MG63 (cell line): ENCODE results near the gene CDK18. TPM values are rescaled to one million over a fixed set of nuclear protein-coding genes. Genes with fewer than 3 reads are reported as not detected.
"Not testable (repeated sequence)": the region's sequence is repeated elsewhere in the genome, so short reads cannot be mapped to it uniquely, and the experiment has no call there.

Experiments
- DNase-seq: peaks from one replicate; pipeline ENCODE4 v3.0.0-alpha.2; 2020
- H3K27me3 ChIP-seq: fragments of 250-450 bp; sonication (Bioruptor Pico); 2 replicates; pipeline ENCODE4 v1.5.1; 2020; ENCODE audit warnings: mild to moderate bottlenecking, moderate library complexity
- H3K36me3 ChIP-seq: fragments of 250-450 bp; sonication (Bioruptor Pico); 2 replicates; pipeline ENCODE4 v1.5.1; 2020; ENCODE audit warnings: mild to moderate bottlenecking, moderate library complexity
- H3K4me3 ChIP-seq: fragments of 250-450 bp; sonication (Bioruptor Pico); 2 replicates; pipeline ENCODE4 v1.5.1; 2020; ENCODE audit warnings: mild to moderate bottlenecking, moderate library complexity
- H3K9me3 ChIP-seq: fragments of 250-450 bp; sonication (Bioruptor Pico); 2 replicates; pipeline ENCODE4 v1.5.1; 2020; ENCODE audit warnings: mild to moderate bottlenecking, moderate library complexity
- total RNA-seq: library from RNA; depleted of rRNA; stranded (reverse); fragments of >200 nt; shearing (Covaris generic); gene quantifications from 2 replicates; pipeline ENCODE4 v1.2.3, GENCODE V29; 2014; ENCODE audit warnings: low replicate concordance

CDK18 gene
- total RNA-seq, 1 experiment from 2014 or later: 3.0 TPM

DNA sequence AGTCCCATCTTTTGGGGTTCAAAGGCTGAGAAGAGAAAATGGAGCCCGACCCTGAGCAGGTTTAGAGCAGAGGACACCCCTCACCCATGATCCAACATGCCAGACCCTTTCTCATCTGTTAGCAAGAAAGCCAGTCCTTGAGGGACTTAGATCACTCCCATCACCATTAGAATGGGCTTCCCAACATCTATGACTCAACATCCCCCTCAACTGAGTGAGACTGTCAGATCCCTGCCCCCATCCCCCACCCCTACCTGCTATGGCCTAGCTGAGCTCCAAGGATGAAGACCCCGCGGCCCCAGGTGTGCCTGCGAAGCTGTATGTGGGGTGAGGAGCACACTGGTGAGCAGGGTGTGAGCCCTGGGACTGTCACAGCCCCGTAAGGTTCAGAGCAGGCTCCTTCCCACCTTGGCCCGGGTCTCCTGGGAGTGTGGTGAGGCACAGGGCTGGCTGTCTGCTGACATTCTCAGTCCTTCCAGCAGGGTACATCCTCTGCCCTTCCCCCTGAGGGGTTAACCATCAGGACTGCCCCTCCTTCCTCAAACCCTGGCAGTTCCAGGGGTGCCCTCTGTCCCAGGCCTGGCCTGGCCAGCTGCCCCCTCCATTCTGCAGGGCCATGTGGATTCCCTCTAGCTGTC lies 27.2 kb upstream of the CDK18 start:
- peak; percentile 41 for DNase-seq
- peaks cover 11% of the 10 kb centered on the region for H3K9me3 ChIP-seq
- no peaks in the 10 kb centered on the region; the same call in 1 of the 2 replicates for H3K27me3 ChIP-seq

DNA sequence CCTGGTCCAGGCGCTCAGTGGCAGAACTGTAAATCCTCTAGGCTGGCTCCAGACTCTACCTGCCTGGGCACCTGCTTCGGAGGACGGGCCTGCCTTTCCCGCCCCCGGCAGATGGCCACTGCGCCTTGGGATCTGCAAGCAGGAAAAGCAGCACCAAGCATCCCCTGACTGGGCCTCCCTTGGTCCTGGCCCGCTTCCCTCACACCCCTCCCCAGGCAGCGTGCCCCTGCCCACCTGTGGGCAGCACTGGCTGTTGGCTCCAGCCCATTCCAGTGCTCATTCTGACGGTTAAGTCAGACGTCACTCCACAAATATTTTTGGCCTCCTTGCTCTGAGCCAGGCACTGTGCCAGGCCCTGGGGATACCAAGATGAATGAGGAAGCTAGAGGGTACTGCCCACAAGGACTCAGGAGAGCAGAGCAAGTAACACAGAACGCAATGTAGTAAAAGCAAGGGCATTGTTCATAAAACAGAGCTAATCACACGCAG lies 26.7 kb upstream of the CDK18 start:
- H3K36me3 ChIP-seq: no peaks in the 10 kb centered on the region
- H3K9me3 ChIP-seq: peaks cover 11% of the 10 kb centered on the region
- H3K27me3 ChIP-seq: peaks cover 5% of the 10 kb centered on the region; the same call in 1 of the 2 replicates
- no peak overlapping the region for H3K4me3 ChIP-seq
- peak; percentile 96 for DNase-seq

More for the DNA sequence above, 27.2 kb upstream of the CDK18 start:
- Histone ChIP-seq H3K36me3 (no peaks in the 10 kb centered on the region), H3K4me3 (no peak overlapping the region)

DNA sequence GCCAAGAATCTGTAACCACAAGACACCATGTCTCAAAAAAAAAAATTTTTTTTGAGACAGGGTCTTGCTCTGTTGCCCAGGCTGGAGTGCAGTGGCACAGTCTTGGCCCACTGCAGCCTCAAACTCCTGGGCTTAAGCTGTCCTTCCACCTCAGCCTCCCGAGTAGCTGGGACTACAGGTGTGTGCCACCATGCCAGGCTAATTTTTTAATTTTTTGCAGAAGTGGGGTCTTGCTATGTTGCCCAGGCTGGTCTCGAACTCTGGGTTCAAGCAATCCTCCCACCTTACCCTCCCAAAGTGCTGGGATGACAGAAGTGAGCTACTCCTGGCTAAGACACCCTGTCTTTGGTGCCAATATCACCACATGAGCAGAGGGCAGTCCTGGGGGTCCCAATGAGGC lies 25.5 kb upstream of the CDK18 start:
- DNase-seq, H3K36me3 ChIP-seq, H3K4me3 ChIP-seq: not testable (repeated sequence)
- Histone ChIP-seq H3K9me3 (peaks cover 11% of the 10 kb centered on the region), H3K27me3 (peaks cover 11% of the 10 kb centered on the region)

DNA sequence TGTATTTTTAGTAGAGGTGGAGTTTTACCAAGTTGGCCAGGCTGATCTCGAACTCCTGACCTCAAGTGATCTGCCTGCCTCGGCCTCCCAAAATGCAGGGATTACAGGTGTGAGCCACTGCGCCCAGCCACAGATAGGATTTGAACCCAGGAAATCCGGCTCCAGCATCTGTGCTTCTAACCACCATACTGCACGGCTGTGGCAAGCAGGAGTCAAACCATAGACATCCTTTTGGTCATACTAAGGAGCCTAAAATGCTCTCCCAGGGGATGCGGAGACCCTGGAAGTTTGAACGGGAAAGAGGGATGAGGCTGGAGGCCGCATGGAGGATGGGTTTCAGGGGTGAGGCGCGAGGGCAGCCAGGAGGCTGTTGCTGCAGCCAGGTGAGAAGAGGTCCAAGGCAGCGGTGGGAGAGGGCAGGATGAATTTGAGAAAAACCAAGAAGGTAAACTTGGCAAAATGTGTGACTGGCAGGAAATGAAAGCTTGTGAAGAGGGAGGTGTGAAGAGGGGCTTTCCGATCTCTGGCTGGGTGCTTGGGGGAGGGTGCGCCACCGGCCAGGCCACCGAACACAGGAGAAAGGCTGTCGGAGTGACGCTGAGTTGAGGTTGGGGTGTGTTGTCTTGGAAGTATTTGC lies 24.0 kb upstream of the CDK18 start:
- Histone ChIP-seq H3K27me3 (peaks cover 11% of the 10 kb centered on the region), H3K4me3 (no peak overlapping the region), H3K36me3 (no peaks in the 10 kb centered on the region), H3K9me3 (peaks cover 4% of the 10 kb centered on the region)
- no peak for DNase-seq

DNA sequence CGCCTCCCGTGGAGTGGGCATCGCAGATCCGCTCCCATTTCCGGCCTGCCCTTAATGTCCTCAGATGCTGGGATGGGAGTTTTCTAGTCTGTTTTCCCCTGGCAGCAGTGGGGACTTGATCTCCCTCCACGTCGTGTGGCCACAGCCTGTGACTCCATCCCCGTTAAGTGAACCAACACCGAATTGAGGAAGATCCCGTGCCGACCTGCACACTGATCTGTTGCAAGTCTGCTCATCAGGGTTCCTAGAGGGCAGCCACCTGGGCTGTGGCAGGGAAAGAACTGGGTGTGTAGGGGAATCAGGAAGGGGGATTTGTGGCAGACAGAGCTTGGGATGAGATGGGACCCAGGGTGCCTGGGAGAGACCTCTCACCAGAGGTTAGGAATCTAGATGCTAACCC lies 23.3 kb upstream of the CDK18 start:
- H3K9me3 ChIP-seq: no peaks in the 10 kb centered on the region; the same call in 1 of the 2 replicates
- peaks cover 11% of the 10 kb centered on the region for H3K27me3 ChIP-seq
- H3K4me3 ChIP-seq: no peak overlapping the region
- DNase-seq: no peak
- no peaks in the 10 kb centered on the region for H3K36me3 ChIP-seq

DNA sequence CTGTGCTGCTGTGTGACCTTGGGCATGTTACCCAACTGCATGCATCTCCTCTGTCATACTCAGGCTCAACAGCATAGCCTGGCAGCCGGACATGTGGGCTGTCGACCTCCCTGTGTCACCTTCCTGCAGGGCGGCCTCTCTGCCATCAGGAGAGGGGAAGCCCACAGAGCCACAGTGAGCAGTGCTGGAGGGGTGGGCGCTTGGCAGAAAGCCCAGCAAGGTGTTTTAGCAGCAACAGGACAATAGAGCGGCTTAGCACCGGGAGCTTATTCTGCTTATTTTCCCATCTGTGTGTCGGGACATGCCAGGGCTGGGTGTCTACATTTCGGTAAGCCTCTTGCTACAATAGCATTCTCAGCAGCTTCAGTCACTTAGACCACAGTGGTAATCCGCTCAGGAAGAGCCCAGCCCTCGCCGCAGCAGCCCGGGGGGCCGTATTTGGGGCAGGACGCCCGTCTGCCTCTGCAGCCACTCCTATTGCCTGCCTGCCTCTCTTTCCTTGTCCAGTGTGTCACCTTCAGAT lies 22.8 kb upstream of the CDK18 start:
- H3K9me3 ChIP-seq: no peaks in the 10 kb centered on the region
- no peak overlapping the region for H3K4me3 ChIP-seq
- peaks cover 11% of the 10 kb centered on the region for H3K27me3 ChIP-seq
- no peaks in the 10 kb centered on the region for H3K36me3 ChIP-seq
- no peak for DNase-seq

DNA sequence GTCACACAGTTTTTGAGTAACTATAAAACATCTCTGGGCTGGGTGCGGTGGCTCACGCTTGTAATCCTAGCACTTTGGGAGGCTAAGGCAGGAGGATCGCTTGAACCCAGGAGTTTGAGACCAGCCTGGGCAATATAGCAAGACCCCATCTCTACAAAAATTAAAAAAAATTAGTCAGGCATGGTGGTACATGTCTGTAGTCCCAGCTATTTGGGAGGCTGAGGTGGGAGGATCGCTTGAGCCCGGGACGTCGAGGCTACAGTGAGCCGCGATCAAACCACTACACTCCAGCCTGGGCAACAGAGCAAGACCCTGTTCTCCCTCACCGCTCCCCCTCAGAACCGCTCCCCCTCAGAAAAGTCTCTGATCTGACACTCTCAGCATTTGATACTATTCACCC lies 21.9 kb upstream of the CDK18 start:
- H3K4me3 ChIP-seq, H3K9me3 ChIP-seq, DNase-seq, H3K36me3 ChIP-seq: not testable (repeated sequence)
- peaks cover 11% of the 10 kb centered on the region for H3K27me3 ChIP-seq

DNA sequence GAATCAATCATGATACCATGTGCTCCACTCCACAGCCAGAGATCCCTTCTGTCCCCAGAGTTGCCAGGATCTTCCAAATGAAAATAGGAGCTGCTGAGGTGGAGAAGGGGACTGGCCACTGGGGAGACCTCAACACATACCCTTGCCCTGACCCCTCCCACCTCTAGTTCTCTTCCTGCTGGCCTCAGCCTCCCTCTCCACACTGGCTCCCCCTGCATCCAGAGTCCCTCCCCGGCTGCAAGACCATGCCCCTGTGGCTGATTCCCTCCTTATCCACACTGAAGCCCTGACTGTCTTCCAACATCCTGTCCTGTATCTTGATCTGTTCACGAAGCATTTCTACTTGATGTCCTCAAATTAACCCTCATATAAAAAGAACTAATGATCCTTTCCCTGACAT lies 21.1 kb upstream of the CDK18 start:
- Histone ChIP-seq H3K9me3 (no peaks in the 10 kb centered on the region), H3K27me3 (peaks cover 11% of the 10 kb centered on the region), H3K4me3 (no peak overlapping the region), H3K36me3 (no peaks in the 10 kb centered on the region)
- DNase-seq: no peak

DNA sequence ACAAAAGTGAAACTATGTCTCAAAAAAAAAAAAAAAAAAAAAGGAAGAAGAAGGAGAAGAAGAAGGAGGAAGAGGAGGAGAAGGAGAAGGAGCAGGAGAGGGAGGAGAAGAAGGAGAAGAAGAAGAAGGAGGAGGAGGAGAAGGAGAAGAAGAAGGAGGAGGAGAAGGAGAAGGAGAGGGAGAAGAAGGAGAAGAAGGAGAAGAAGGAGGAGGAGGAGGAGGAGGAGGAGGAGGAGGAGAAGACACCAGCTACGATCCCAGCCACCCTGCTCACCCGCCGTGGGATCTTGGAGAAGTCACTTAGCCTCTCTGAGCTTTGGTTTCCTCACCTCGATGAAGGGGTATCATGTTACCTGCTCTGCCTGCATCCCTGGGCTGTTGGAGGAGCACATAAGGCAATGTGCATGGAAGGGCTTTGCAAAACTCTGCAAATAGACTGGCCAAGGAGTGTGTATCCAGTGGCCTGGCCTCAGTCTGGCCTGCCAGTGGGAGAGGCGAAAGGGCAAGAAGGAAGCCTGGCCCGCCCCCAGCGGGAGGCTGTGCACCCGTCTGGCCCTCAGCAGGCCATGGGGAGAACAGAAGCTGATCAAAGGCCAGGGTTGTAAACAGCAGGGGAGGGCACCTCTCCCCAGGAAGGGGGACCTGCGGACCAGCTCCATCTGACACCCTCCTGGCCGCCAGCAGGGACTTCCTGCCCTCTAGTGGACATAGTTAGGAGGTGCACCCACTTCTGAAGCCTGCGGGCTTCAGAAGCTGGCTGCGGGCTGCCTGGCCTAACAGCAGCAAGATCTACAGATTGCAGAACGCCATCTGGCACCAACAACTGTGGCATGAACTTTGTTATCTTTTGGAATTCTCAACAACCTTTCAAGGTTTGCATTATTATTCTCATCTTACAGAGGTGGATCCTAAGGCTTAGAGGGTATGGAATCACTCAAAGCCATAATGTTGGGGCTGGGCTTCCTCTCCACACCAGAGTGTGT lies 19.2 kb upstream of the CDK18 start:
- Histone ChIP-seq H3K4me3 (no peak overlapping the region), H3K36me3 (no peaks in the 10 kb centered on the region), H3K9me3 (no peaks in the 10 kb centered on the region), H3K27me3 (peaks cover 11% of the 10 kb centered on the region)
- peak; percentile 65 for DNase-seq

DNA sequence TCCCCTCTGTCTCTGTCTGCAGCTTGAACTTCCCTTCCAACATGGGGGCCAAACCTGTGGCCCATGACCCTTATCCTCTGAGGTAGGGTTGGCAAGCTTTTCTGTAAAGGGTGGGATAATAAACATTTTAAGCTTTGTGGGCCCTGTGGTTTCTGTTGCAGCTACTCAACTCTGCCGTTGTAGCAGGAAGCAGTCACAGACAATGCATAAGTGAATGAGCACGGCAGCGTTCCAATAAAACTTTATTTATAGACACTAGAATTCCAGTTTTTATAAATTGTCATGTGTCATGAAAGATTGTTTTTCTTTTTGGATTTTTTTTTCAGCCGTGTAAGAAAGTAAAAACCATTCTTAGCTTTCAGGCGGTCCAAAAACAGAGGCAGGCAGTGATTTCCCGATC lies 18.2 kb upstream of the CDK18 start:
- Histone ChIP-seq H3K4me3 (no peak overlapping the region), H3K9me3 (no peaks in the 10 kb centered on the region), H3K27me3 (peaks cover 11% of the 10 kb centered on the region), H3K36me3 (no peaks in the 10 kb centered on the region)
- DNase-seq: no peak

DNA sequence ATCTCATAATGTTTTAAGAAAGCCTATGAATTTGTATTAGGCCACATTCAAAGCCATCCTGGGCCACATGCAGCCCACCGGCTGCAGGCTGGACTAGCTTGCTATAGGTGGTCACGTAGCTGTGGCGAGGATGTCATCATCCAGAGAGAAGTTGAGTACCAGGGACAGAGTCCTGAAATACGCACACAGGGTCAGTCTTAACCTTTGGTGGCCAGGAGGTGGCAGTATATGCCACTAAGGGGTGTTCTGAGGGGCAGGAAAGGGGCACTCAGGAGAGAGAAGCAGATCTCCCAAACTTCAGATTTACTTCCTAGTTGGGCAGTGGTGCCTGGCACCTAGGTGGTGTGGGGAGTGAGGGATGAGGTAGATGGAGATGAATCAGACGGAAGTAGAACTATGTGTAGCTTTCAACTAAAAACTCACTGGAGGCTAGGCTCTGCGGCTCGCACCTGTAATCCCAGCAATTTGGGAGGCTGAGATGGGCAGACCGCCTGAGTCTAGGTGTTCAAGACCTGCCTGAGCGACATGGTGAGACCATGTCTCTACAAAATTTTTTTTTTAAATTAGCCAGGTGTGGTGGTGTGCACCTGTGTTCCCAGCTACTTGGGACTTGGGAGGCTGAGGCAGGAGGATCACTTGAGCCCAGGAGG lies 16.3 kb upstream of the CDK18 start:
- no peaks in the 10 kb centered on the region for H3K9me3 ChIP-seq
- peak; percentile 62 for DNase-seq
- no peak overlapping the region for H3K4me3 ChIP-seq
- peaks cover 2% of the 10 kb centered on the region for H3K27me3 ChIP-seq
- H3K36me3 ChIP-seq: no peaks in the 10 kb centered on the region

DNA sequence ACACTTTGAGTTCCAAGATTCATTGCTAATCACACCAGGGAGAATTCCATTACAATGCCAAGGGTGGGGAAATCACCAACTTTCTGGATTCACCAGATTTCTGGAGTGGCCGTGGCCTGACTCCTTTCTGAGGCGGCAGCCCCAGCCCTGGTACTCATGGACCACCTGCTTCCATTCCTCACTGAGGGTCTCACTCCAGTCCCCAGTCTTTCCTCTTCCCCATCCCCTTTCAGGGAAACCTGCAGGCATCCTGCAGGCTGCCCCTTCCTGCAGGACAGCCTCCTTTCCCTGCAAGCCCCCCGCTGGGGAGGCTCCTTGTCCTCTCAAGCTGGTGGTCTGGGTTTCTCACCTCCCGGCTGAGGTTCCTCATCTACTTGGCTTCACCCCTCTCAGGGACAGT lies 12.7 kb upstream of the CDK18 start:
- Histone ChIP-seq H3K27me3 (no peaks in the 10 kb centered on the region), H3K9me3 (no peaks in the 10 kb centered on the region), H3K4me3 (no peak overlapping the region), H3K36me3 (no peaks in the 10 kb centered on the region)
- DNase-seq: peak; percentile 46

DNA sequence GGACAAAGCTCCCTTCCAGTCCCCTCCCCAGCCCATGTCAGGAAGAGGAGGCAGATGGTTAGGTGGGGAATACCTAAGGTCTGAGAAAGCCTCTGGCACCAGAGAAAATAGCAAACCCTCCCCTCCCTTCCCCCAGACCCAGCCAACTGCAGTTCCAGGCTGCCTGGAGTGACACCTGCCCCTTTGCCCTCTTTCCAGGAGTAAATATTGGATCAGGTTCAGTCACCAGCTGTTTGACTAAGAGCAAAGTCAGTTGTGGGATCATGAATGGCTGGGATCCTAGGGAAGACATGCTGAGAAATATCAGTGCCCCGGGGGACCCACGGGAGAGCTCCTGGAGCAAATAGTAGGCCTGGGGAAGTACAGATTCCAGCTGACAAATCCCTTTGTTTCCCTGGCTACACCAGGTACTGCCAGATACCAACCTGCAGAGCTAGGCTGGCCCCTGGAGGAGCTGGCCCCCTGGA lies 12.2 kb upstream of the CDK18 start:
- H3K36me3 ChIP-seq: no peaks in the 10 kb centered on the region
- no peaks in the 10 kb centered on the region for H3K27me3 ChIP-seq
- no peaks in the 10 kb centered on the region for H3K9me3 ChIP-seq
- no peak overlapping the region for H3K4me3 ChIP-seq
- DNase-seq: peak; percentile 86

DNA sequence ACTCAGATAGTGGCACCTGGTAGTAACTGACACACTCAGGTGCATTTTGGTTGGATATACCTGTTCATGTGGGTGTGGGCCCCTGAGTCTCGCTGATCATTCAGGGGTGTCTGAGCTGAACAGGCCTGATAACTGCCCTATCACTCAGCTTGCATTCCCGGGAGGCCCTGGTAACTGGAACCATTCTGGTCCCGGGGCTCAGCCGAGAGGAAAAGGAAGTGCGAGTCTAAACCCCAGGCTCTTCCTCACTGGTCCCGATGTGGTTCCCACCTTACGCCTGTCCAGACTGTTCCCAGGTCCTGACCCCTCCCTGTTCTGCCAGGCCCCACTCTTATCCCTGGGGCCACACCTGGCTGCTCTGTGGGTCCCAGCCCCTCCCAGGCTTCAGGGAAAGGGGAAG lies 11.7 kb upstream of the CDK18 start:
- Histone ChIP-seq H3K4me3 (no peak overlapping the region), H3K36me3 (no peaks in the 10 kb centered on the region), H3K9me3 (no peaks in the 10 kb centered on the region), H3K27me3 (no peaks in the 10 kb centered on the region)
- no peak for DNase-seq

DNA sequence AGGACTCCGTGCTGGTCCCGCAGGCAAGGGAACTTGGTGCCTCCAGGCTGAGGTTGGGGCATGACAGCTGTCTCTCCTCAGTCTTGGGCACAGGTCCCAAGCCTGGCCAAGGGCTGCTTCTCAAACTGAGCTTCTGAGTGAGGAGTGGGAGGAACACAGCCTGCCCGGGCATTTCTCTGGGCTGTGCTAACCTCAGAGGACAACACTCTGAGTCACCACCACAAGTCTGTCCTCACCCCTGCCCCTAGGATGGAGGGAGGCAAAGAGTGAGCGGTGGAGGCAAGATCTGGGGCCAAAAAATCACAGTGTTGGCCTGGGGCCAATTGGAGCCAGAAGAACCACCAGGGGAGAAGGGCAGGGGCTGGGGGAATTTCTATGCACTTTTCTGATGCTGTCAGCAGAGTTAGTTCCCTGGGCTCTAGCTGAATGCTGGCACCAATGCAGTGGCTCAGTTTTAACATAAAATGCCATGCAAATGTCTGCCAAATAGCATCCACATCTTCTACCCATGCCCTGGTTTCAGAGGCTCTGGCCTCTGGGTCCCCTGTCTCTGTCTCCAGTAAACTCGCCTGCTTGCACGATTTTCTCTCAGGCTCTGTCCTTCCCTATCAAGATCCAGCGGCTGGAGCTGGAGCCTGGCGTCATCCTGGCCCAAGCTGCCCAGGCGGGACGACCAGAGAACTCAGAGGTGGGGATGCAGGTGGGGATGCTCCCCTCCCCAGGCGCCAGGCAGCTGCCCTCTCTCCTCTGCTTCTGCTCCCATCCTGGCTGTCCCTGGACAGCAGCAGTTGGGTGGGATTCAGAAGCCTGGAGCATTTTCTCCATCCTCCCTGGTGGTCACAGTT lies 11.0 kb upstream of the CDK18 start:
- H3K27me3 ChIP-seq: no peaks in the 10 kb centered on the region
- no peaks in the 10 kb centered on the region for H3K9me3 ChIP-seq
- no peaks in the 10 kb centered on the region for H3K36me3 ChIP-seq
- H3K4me3 ChIP-seq: no peak overlapping the region
- DNase-seq: peak; percentile 99

DNA sequence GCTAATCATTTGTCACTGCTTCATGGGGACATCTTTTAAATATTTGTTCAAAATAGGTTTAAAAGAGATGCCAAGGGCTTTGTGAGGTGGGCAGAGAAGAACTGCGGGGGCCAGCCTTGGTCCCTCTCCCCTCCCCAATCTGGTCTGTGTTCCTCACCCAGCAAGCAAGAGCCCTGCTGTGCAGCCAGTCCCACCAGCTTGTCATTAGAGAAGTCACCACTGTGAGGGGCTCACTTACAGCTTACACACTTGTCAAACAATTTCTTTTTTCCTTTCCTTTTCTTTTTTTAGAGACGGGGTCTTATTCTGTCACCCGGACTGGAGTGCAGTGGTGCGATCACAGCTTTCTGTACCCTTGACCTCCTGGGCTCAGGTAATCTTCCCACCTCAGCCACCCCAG lies 10.4 kb upstream of the CDK18 start:
- no peak overlapping the region for H3K4me3 ChIP-seq
- H3K27me3 ChIP-seq: no peaks in the 10 kb centered on the region
- H3K36me3 ChIP-seq: no peaks in the 10 kb centered on the region
- DNase-seq: no peak
- no peaks in the 10 kb centered on the region for H3K9me3 ChIP-seq
